Measurements from ENCODE around the gene CIAPIN1.
"Not testable (repeated sequence)": the region's sequence is repeated elsewhere in the genome, so short reads cannot be mapped to it uniquely, and the experiment has no call there.

The CIAPIN1 gene

DNA sequence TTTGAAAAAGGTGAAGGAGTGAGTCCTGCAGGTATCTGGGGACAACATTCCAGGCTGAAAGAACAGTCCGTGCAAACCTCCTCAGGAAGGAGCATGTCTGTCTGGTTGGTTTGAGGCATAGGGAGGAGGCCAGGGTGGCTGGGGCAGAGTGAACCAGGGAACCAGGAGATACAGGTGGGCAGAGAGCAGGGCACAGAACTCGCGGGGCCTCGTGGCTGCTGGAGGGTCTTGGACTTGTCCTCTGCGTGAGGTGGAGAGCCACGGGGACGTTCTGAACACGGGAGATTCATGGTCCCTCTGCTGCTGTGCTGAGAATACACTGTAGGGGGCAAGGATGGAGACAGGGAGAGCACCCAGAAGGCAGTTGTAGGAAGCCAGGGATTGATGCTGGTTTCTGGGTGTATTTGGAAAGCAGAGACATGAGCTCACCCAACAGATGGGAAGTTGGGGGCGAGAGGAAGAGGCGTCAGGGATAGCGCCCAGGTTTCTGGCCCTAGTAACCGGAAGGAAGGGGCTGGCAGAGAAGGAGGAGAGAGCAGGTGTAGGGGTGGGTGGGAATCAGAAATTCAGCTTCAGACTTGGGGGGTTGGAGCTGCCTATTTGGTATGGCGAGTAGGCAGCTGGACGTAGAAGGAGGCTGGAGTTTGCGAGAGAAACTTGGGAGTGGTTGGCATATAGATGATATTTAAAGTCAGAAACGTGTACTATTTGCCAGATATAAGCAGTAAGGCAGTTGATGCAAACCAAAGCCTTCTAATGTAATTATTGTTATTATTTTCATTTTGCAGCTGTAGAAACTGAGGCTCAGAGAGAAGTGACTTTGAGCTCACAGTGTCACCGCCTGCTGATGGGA is 43.0 kb downstream of the CIAPIN1 start, which contains the start of gene CCL17:
Gene CCL17 (plus strand): TSS at position 803 of the 853 bp plus-strand sequence. CDS start 9,166 bp downstream, outside the sequence.
- no peak for DNase-seq

DNA sequence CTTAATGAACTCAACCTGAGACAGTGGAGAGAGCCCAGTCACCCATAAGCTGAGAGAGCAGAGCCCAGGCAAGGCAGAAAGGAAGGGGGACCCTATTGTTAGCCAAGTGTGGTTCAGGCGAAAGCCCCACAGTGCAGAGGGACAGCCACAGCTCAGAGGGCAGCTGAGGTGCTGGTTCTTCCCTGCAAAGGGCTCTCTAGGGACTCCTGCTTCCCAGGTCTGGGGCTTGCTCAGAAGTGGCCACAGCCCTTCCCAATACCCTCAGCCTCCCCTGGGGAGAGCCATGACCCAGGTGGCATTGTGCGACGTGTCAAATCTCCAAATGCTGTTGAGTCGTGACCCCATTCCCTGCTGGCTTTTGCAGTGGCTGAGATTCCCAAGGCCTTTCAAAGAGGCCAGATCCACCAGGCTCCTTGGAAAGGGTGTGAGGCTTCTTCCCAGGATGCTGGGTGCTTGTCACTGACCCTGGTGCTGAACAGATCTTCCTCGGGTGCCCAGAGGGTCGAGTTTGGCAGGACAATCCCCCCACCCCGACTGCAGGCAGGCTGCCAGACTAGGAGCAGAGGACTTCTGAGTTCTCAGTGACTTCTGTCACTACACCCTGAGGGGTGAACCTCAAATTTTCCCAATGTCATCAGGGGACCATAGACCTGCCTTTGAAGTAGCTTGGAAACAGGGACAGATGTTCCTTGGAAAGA is 45.1 kb downstream of the CIAPIN1 start:
- no peak for DNase-seq

DNA sequence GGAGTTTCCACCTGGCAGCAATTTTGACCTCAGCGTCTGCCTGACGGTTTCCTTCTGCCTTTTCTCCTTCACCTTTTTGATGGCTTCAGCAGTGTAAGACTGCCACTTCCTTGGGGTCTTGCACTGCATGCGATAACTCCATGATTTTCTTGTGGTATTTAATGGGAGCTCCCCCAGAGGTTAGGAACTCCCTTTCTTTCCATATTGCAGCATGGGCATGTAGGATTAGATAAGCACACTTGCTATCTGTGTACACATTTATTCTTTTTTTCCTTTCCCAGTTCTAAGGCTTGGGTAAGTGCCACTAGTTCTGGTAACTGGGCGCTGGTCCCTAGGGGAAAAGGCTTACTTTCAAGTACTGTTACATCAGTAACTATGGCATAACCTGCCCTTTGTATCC is 49.7 kb downstream of the CIAPIN1 start:
- not testable (repeated sequence) for DNase-seq

DNA sequence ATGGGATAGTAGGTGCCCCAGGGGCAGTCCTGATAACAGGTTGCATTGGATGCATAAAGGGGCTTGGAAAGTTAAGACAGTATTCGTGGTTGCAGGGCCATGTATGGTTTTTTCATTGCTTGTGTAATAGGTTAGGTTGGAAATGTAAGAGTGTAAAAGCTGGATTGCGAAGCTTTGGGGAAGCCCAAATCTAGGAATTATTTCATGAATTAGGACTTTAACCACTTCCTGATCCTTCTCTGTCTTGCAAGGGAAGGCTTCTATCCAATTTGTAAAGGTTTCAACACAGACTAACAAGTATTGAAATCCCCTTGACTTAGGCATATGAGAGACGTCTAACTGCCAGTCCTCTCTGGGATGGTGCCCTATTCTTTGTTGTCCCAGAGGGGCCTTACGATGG is 50.4 kb downstream of the CIAPIN1 start:
- no peak for DNase-seq

DNA sequence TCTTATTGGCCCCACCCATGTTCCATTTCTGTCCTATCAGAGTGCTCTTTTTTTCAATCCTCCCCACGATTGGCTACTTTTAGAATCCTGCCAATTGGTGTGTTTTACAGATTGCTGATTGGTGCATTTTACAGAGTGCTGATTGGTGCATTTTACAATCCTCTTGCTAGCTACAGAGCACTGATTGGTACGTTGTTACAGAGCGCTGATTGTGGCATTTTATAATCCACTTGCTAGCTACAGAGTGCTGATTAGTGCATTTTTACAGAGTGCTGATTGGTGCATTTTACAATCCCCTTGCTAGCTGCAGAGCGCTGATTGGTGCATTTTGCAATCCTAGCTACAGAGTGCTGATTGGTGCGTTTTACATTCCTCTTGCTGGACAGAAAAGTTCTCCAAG is 52.2 kb downstream of the CIAPIN1 start:
- DNase-seq, result no peak

- DNase-seq, result no peak
These were observed 52.7 kb downstream of the CIAPIN1 start for GRCh38 chr16:57394444-57394843.

DNA sequence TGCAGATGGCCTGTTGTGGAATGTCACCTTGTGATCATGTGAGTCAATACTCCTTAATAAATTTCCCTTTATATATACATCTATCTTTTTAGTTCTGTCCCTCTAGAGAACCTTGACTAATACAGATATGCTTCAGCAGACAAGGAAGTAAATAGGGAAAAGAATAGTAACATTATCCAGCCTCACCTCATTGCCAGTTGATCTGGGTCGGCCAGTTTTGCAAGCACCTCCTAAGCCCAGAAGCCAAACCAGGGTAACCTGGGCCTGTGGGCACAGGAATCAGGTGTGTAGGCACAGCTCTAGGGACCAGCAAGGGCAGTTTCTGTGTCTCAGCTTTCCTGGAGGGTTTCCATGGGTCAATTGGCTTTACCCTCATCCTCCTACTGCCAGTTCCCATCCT is 54.5 kb downstream of the CIAPIN1 start:
- no peak for DNase-seq

- DNase-seq, result no peak
These were observed 55.5 kb downstream of the CIAPIN1 start for GRCh38 chr16:57391708-57392107.

- no peak for DNase-seq
These were observed 55.9 kb downstream of the CIAPIN1 start for GRCh38 chr16:57391300-57391699.

DNA sequence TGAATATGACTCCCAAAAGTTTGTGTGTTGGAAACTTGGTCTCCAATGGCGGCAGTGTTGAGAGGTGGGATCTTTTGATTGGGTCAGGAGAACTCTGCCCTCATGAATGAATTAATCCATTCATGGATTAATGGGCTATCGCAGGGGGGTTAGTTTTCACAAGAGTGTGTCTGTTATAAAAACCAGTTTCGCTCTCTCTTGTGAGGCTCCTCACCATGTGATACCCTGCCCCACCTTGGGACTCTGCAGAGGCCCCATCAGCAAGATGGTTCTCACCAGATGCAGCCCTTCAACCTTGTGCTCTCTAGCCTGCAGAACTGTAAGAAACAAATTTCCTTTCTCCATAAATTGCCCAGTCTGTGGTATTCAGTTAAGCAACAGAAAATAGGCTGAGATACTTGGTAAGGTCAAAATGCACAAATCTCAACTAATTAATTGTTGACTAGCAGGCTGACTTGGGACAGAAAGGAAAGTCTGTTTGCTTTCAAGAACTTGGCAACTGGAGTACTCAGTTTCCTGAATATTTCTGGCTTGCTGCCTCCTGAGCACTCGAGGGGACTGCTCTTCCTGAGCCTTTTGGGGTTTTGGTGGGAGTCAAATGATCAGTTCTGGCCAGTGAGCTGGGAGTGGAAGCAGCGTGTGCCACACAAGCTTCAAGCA is 56.4 kb downstream of the CIAPIN1 start:
- DNase-seq, result no peak

DNA sequence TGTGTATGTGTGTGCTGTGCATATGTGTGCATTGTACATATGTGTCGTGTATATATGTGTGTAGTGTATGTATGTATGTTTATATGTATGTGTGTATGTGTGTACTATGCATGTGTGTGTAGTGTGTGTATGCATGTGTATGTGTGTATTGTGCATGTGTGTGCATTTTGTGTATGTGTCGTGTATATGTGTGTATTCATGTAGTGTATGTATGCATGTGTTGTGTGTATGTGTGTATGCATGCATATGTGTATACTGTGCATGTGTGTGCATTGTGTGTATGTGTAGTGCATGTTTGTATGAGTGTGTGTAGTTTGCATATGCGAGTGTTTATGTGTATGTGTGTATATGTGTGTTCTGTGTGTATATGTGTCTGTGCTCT is 58.1 kb downstream of the CIAPIN1 start:
- no peak for DNase-seq

- DNase-seq, result no peak
These were observed 58.7 kb downstream of the CIAPIN1 start for GRCh38 chr16:57388359-57389086.

- DNase-seq, result no peak
These were observed 59.4 kb downstream of the CIAPIN1 start for GRCh38 chr16:57387598-57388354.

GRCh38 chr16:57386381-57386951 is 60.7 kb downstream of the CIAPIN1 start:
- no peak for DNase-seq

- DNase-seq, result no peak
These were observed 62.1 kb downstream of the CIAPIN1 start for GRCh38 chr16:57385083-57385482.

DNA sequence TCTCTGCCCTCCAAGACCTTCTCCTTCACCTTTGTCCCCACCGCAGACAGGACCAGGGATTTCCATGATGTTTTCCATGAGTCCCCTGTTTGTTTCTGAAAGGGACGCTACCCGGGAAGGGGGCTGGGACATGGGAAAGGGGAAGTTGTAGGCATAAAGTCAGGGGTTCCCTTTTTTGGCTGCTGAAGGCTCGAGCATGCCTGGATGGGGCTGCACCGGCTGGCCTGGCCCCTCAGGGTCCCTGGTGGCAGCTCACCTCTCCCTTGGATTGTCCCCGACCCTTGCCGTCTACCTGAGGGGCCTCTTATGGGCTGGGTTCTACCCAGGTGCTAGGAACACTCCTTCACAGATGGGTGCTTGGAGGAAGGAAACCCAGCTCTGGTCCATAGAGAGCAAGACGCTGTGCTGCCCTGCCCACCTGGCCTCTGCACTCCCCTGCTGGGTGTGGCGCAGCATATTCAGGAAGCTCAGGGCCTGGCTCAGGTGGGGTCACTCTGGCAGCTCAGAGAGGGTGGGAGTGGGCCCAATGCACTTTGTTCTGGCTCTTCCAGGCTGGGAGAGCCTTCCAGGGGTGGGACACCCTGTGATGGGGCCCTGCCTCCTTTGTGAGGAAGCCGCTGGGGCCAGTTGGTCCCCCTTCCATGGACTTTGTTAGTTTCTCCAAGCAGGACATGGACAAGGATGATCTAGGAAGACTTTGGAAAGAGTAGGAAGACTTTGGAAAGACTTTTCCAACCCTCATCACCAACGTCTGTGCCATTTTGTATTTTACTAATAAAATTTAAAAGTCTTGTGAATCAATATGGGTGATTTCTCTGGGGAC is 62.7 kb downstream of the CIAPIN1 start:
- DNase-seq, result no peak

- no peak for DNase-seq
These were observed 63.6 kb downstream of the CIAPIN1 start for GRCh38 chr16:57383276-57384247.

DNA sequence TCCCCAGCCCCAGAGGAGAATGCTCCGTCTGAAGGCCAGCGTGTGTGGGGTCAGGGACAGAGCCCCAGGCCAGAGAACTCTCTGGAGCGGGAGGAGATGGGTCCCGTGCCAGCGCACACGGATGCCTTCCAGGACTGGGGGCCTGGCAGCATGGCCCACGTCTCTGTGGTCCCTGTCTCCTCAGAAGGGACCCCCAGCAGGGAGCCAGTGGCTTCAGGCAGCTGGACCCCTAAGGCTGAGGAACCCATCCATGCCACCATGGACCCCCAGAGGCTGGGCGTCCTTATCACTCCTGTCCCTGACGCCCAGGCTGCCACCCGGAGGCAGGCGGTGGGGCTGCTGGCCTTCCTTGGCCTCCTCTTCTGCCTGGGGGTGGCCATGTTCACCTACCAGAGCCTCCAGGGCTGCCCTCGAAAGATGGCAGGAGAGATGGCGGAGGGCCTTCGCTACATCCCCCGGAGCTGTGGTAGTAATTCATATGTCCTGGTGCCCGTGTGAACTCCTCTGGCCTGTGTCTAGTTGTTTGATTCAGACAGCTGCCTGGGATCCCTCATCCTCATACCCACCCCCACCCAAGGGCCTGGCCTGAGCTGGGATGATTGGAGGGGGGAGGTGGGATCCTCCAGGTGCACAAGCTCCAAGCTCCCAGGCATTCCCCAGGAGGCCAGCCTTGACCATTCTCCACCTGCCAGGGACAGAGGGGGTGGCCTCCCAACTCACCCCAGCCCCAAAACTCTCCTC is 64.5 kb downstream of the CIAPIN1 start:
- DNase-seq, result no peak

All from NCI-H446 treated with DMSO at 0.1 percent for 48 hours (cell line).